Measurements from ENCODE around the gene ADAMTS7.
"Not testable (repeated sequence)": the region's sequence is repeated elsewhere in the genome, so short reads cannot be mapped to it uniquely, and the experiment has no call there.

GRCh38 chr15:78758486-78759200, 52.6 kb downstream of the ADAMTS7 start:
- TF ChIP-seq ZFP30 (CRISPR knock-in tag; IDR thresholded peaks at IDR 0.05): not testable (repeated sequence)
- TF ChIP-seq, protein P1, sequence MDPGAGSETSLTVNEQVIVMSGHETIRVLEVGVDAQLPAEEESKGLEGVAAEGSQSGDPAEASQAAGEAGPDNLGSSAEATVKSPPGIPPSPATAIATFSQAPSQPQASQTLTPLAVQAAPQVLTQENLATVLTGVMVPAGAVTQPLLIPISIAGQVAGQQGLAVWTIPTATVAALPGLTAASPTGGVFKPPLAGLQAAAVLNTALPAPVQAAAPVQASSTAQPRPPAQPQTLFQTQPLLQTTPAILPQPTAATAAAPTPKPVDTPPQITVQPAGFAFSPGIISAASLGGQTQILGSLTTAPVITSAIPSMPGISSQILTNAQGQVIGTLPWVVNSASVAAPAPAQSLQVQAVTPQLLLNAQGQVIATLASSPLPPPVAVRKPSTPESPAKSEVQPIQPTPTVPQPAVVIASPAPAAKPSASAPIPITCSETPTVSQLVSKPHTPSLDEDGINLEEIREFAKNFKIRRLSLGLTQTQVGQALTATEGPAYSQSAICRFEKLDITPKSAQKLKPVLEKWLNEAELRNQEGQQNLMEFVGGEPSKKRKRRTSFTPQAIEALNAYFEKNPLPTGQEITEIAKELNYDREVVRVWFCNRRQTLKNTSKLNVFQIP (CRISPR knock-in tag; IDR thresholded peaks at IDR 0.05; ENCODE audit: borderline replicate concordance, low read depth): not testable (repeated sequence)

Measured in SK-N-SH treated with all-trans-retinoic acid at 6 μM for 48 hours (cell line).